Measurements from ENCODE around the gene TXNL1. TPM values are rescaled to one million over a fixed set of nuclear protein-coding genes. Genes with fewer than 3 reads are reported as not detected.

Gene TXNL1
- total and polyA plus RNA-seq, 2 of the 13 experiments (the other 11 are each of a cell fraction or from before 2014, with no cell fraction given) = 41.9 to 73.1 TPM

GRCh38 chr18:56632070-56633022 lies 6.0 kb downstream of the TXNL1 start (continued):
- no peak for TF ChIP-seq PRDM15 (CRISPR knock-in tag; IDR thresholded peaks at IDR 0.05)
- no peak for TF ChIP-seq ZNF614 (CRISPR knock-in tag; IDR thresholded peaks at IDR 0.05; ENCODE audit: borderline replicate concordance)
- TF ChIP-seq ZMYM3 (CRISPR knock-in tag; IDR thresholded peaks at IDR 0.05) = no peak
- TF ChIP-seq DR1 (CRISPR knock-in tag; IDR thresholded peaks at IDR 0.05) = no peak
- TF ChIP-seq ZNF460 (CRISPR knock-in tag; IDR thresholded peaks at IDR 0.05; ENCODE audit: borderline replicate concordance) = no peak

GRCh38 chr18:56627991-56628390 lies 10.4 kb downstream of the TXNL1 start:
- ChIA-PET POLR2A (no interaction called here), CTCF (ENCODE audit: low intra/inter-chr PET ratio, low total read pairs) (no interaction called here)
- peaks cover 0 to 28% of the 10 kb centered on the region in 2 experiments; a peak in 4 of 5 replicates for H3K36me3 ChIP-seq (replicated peaks in 1 of 2; ENCODE audit: control insufficient read depth in 1 of 2, insufficient read depth in 2 of 2, low read length in 2 of 2)
- in situ Hi-C loops (cut with HindIII; ENCODE audit: extremely low pct_ligation_motif_present, low pct_unique_long_range_greater_than_20kb) = no loop called here
- H3K79me2 ChIP-seq (ENCODE audit: insufficient read depth, low read length) = peaks cover 82% of the 10 kb centered on the region
- peaks cover 19% of the 10 kb centered on the region for H4K20me1 ChIP-seq (ENCODE audit: insufficient read depth, low read length)
- H3K4me1 ChIP-seq (ENCODE audit: insufficient read depth, low read length) = peaks cover 20% of the 10 kb centered on the region
- ATAC-seq (no peak), DNase-seq (ENCODE audit: low spot score) (no peak), FAIRE-seq (no peak)
- 99% methylated on average over 2 of the region's 2 CpGs for WGBS (ENCODE audit: low lambda C conversion rate)
- BruUV-seq (replicated peaks) = no TSS peak
- no peak overlapping the region for H3K4me3 ChIP-seq (replicated peaks in 1 of 3; ENCODE audit: insufficient read depth in 1 of 3, low read depth in 2 of 3, low read length in 3 of 3)
- no peaks in the 10 kb centered on the region for H3K9me3 ChIP-seq (ENCODE audit: low read length)
- no peak overlapping the region for H3K4me2 ChIP-seq (ENCODE audit: low read depth, low read length)
- H3K9ac ChIP-seq (ENCODE audit: insufficient read depth, low read depth, low read length) = no peak overlapping the region
- no peak overlapping the region for H3K27ac ChIP-seq (ENCODE audit: extremely low read length, insufficient read depth, low read length)
- intact Hi-C loops (cut with micrococcal nuclease; ENCODE audit: unreplicated experiment) = no loop called here
- H3K27me3 ChIP-seq (ENCODE audit: control insufficient read depth in 1 of 2, insufficient read depth in 2 of 2, low read length in 2 of 2) = no peaks in the 10 kb centered on the region
- H2AFZ ChIP-seq (ENCODE audit: low read length) = no peak overlapping the region
- no peak for TF ChIP-seq TEAD2 (CRISPR knock-in tag; IDR thresholded peaks at IDR 0.05)
- no peak for TF ChIP-seq CCDC6 (CRISPR knock-in tag; IDR thresholded peaks at IDR 0.05)
- TF ChIP-seq HMGXB3 (CRISPR knock-in tag; IDR thresholded peaks at IDR 0.05; ENCODE audit: borderline replicate concordance) = no peak
- peak; percentile 63 for TF ChIP-seq MAFF (IDR thresholded peaks at IDR 0.05; ENCODE audit: low read depth, low read length)
- no peak for TF ChIP-seq PATZ1 (CRISPR knock-in tag; IDR thresholded peaks at IDR 0.05)
- no peak for TF ChIP-seq SIN3B (IDR thresholded peaks at IDR 0.05; ENCODE audit: low read length)
- TF ChIP-seq ZNF343 (CRISPR knock-in tag; IDR thresholded peaks at IDR 0.05) = no peak

All from HepG2 (cell line).